CD8-positive, alpha-beta memory T cell (primary cell): ENCODE data around the gene RARG. TPM values are rescaled to one million over a fixed set of nuclear protein-coding genes. Genes with fewer than 3 reads are reported as not detected.
A peak's percentile ranks its signal among the peaks of the same experiment; 100 is the strongest.

ENCODE experiments used
- CTCF ChIA-PET: fragments of 350-600 bp; sonication (Branson Sonifier 250); formaldehyde crosslinking; loops from one replicate; lab custom pipeline; 2021; ENCODE audit warnings: antibody characterized with exemption; lab: Charles Lee
- POLR2A ChIA-PET: fragments of 350-600 bp; sonication (Branson Sonifier 250); formaldehyde crosslinking; loops from one replicate; lab custom pipeline; 2021; ENCODE audit warnings: antibody characterized with exemption; lab: Charles Lee
- DNase-seq, 5 donors: peaks; one replicate each; pipeline versions ENCODE4 v3.0.0 to v3.0.0-alpha.2; 2020 to 2022; ENCODE audit warnings: mixed read lengths in 1 of 5
- H3K27ac ChIP-seq: one replicate; pipeline ENCODE4 v1.7.0; 2013; ENCODE audit warnings: low read depth, mild to moderate bottlenecking, low read length, moderate library complexity
- H3K27me3 ChIP-seq: 2 replicates; pipeline ENCODE4 v1.7.0; 2013; ENCODE audit warnings: low read length, mild to moderate bottlenecking; ENCODE audit not compliant: insufficient read depth, poor library complexity, severe bottlenecking
- H3K36me3 ChIP-seq: 2 replicates; pipeline ENCODE4 v1.7.0; 2013; ENCODE audit warnings: mild to moderate bottlenecking, low read length, moderate library complexity; ENCODE audit not compliant: insufficient read depth
- H3K4me1 ChIP-seq: 2 replicates; pipeline ENCODE4 v1.7.0; 2013; ENCODE audit warnings: mild to moderate bottlenecking, low read length, moderate library complexity; ENCODE audit not compliant: insufficient read depth
- H3K4me3 ChIP-seq: 2 replicates; pipeline ENCODE4 v1.7.0; 2013; ENCODE audit warnings: mild to moderate bottlenecking, low read length
- H3K9me3 ChIP-seq: 2 replicates; pipeline ENCODE4 v1.7.0; 2013; ENCODE audit warnings: mild to moderate bottlenecking, low read length
- H3K27ac Mint-ChIP-seq, 8 donors: one replicate each; pipeline ENCODE4 v1.8.0; 2020 to 2021; ENCODE audit warnings: mixed read lengths in 8 of 8, mild to moderate bottlenecking in 6 of 8, inconsistent platforms in 3 of 8, moderate library complexity in 3 of 8
- H3K27me3 Mint-ChIP-seq, 2 donors: one replicate each; pipeline ENCODE4 v1.8.0; 2020 to 2021; ENCODE audit warnings: mixed read lengths in 2 of 2, mild to moderate bottlenecking in 1 of 2, moderate library complexity in 1 of 2
- H3K36me3 Mint-ChIP-seq, 3 donors: one replicate each; pipeline ENCODE4 v1.8.0; 2020 to 2021; ENCODE audit warnings: mixed read lengths in 3 of 3, inconsistent platforms in 1 of 3, mild to moderate bottlenecking in 1 of 3
- H3K4me1 Mint-ChIP-seq, 3 donors: one replicate each; pipeline ENCODE4 v1.8.0; 2020 to 2021; ENCODE audit warnings: mixed read lengths in 3 of 3, inconsistent platforms in 1 of 3, mild to moderate bottlenecking in 1 of 3
- H3K4me3 Mint-ChIP-seq, 7 donors: one replicate each; pipeline ENCODE4 v1.8.0; 2020 to 2021; ENCODE audit warnings: mixed read lengths in 7 of 7, mild to moderate bottlenecking in 6 of 7, moderate library complexity in 4 of 7, inconsistent platforms in 2 of 7
- H3K9me3 Mint-ChIP-seq, 5 donors: one replicate each; pipeline ENCODE4 v1.8.0; 2020 to 2022; ENCODE audit warnings: mixed read lengths in 5 of 5, mild to moderate bottlenecking in 3 of 5, moderate library complexity in 2 of 5, inconsistent platforms in 1 of 5
- polyA plus RNA-seq: library from polyadenylated mRNA; unstranded; fragments of 300-500 nt; fragmentation: Illumina TruSeq; gene quantifications from one replicate; pipeline ENCODE4 v1.2.3, GENCODE V29; 2021
- total RNA-seq, 2 experiments: library from RNA; stranded (reverse); gene quantifications; one replicate each; pipeline ENCODE4 v1.2.3, GENCODE V29; 2021

Gene RARG
- total and polyA plus RNA-seq, 3 experiments from 2014 or later = 15.4 to 68.4 (median 67.0) TPM

DNA sequence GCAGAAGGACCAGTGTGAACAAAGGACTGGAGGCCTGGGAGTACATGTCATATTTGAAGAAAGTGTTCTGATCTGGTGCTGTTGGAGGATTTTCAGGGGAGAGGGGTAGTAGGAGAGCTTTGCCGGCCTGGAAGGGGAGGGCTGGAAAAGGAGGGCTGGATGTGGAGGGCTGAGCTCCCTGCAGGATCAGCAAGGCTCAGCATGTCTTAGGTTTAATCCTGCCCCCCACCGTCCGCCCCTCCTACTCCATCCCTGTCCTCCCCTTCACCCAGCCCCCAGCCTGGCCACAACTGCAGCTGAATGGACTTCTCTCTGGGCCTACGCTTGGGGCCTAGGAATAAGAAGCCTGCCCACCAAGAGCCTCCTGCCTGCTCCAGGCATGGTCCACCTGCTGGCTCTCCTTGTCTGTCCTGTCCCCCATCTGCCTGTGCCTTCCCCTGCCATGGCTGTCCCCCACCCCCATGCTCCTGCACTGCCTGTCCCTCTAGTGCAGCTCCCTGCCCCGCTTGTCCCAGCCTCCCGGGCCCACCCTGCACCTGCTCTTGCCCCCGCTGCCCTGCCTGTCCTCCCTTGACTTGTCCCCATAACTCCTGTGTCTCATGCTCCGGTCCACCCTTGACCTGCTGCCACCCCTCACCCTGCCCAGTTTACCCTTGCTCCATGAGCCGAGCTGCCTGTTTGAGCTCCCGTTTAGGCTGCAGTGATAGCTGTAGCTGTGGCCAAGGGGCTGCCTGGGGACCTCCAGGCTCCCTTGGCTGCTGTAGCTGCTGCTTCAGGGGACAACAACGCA is 9.8 kb upstream of the RARG start:
- H3K4me3 ChIP-seq = no peak overlapping the region
- no peak overlapping the region for H3K27ac ChIP-seq
- no peak for DNase-seq
- H3K27ac Mint-ChIP-seq = peak overlapping the region in 3 of 8 donors; percentile 4 to 83 (median 65)
- H3K36me3 ChIP-seq = no peaks in the 10 kb centered on the region
- peaks cover 9% of the 10 kb centered on the region for H3K4me1 ChIP-seq
- H3K4me1 Mint-ChIP-seq = peaks cover 8 to 18% (median 10%) of the 10 kb centered on the region in 3 donors
- peak overlapping the region in 1 of 7 donors; percentile 41 for H3K4me3 Mint-ChIP-seq
- CTCF ChIA-PET = interaction anchor here (0.9 to 13.8 kb wide), 6 partner anchors 9 to 83 kb away, joined by 3 to 98 read pairs (median 4); partner anchors contain the start of gene RARG
- H3K9me3 ChIP-seq = no peaks in the 10 kb centered on the region
- no peaks in the 10 kb centered on the region for H3K9me3 Mint-ChIP-seq
- peaks cover 0 to 3% (median 0%) of the 10 kb centered on the region in 3 donors for H3K36me3 Mint-ChIP-seq
- POLR2A ChIA-PET = no interaction called here
- H3K27me3 Mint-ChIP-seq = peaks cover 7 to 15% of the 10 kb centered on the region in 2 donors
- H3K27me3 ChIP-seq = no peaks in the 10 kb centered on the region

GRCh38 chr12:53239643-53240258 is 7.7 kb upstream of the RARG start:
- H3K4me1 Mint-ChIP-seq = peaks cover 26 to 38% (median 30%) of the 10 kb centered on the region in 3 donors
- H3K9me3 Mint-ChIP-seq = no peaks in the 10 kb centered on the region
- Histone ChIP-seq H3K36me3 (no peaks in the 10 kb centered on the region), H3K4me3 (no peak overlapping the region), H3K27me3 (no peaks in the 10 kb centered on the region), H3K27ac (no peak overlapping the region), H3K4me1 (peaks cover 29% of the 10 kb centered on the region), H3K9me3 (no peaks in the 10 kb centered on the region)
- CTCF ChIA-PET = interaction anchor here (1.0 to 13.8 kb wide), 2 partner anchors 18 to 26 kb away, joined by 3 to 98 read pairs; no protein-coding TSS in a partner anchor
- POLR2A ChIA-PET = no interaction called here
- H3K27me3 Mint-ChIP-seq = peaks cover 7 to 9% of the 10 kb centered on the region in 2 donors
- DNase-seq = no peak
- H3K27ac Mint-ChIP-seq = peak overlapping the region in 5 of 8 donors; percentile 22 to 61 (median 58)
- peaks cover 0 to 3% (median 0%) of the 10 kb centered on the region in 3 donors for H3K36me3 Mint-ChIP-seq
- no peak overlapping the region for H3K4me3 Mint-ChIP-seq

GRCh38 chr12:53236443-53237111 is 4.6 kb upstream of the RARG start:
- Histone ChIP-seq H3K4me1 (peaks cover 55% of the 10 kb centered on the region), H3K27ac (peak overlapping the region; percentile 20), H3K4me3 (no peak overlapping the region), H3K27me3 (no peaks in the 10 kb centered on the region), H3K36me3 (no peaks in the 10 kb centered on the region), H3K9me3 (no peaks in the 10 kb centered on the region)
- peaks cover 46 to 57% (median 55%) of the 10 kb centered on the region in 3 donors for H3K4me1 Mint-ChIP-seq
- DNase-seq = peak; percentile 41 to 81 (median 72)
- H3K9me3 Mint-ChIP-seq = no peaks in the 10 kb centered on the region
- H3K4me3 Mint-ChIP-seq = peak overlapping the region; percentile 49 to 86 (median 58)
- CTCF ChIA-PET = interaction anchor here (0.5 to 13.8 kb wide), 6 partner anchors 10 to 23 kb away, joined by 3 to 98 read pairs (median 3); no protein-coding TSS in a partner anchor
- POLR2A ChIA-PET = interaction anchor here (0.5 to 2.2 kb wide), 6 partner anchors 15 to 265 kb away, joined by 3 to 10 read pairs (median 4); partner anchors contain the start of gene TARBP2
- peaks cover 0 to 3% of the 10 kb centered on the region in 2 donors for H3K27me3 Mint-ChIP-seq
- no peaks in the 10 kb centered on the region for H3K36me3 Mint-ChIP-seq
- H3K27ac Mint-ChIP-seq = peak overlapping the region; percentile 78 to 100 (median 97)

DNA sequence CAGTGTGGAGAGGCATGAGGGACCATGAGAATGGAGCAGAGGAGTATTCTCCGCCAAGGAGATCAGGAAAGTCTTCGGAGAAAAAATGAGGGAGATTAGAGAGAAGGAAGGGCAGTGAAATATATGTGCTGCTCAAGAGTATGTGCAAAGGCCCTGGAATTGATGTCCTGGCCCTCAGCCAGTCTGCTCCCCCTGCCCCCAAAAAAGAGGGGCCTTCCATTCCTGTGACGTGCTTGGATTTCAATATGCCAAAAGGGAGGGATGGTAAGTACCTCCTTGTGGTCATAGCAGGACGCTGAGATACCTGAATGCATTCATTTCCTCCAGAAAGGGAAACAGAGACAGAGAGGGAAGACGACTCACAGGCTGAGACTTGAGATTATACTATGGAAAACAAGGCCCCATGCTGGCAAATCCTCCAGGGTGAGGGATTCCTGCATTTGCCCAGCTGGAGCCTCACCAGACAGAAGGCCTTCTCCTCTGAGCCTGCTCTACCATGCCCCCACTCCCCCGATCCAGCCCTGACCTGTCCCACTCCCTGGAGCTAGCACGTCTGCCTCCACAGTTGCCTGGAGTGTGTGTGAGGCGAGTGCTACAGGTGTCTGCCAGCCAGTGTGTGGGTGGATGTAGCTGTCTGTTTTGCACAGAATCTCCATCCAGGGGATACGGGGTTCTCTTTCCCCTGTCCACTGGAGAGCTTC is 3.9 kb upstream of the RARG start:
- Histone ChIP-seq H3K36me3 (no peaks in the 10 kb centered on the region), H3K4me1 (peaks cover 62% of the 10 kb centered on the region), H3K27me3 (no peaks in the 10 kb centered on the region), H3K27ac (no peak overlapping the region), H3K4me3 (no peak overlapping the region), H3K9me3 (no peaks in the 10 kb centered on the region)
- ChIA-PET CTCF (interaction anchor here (0.7 to 13.8 kb wide), 5 partner anchors 15 to 109 kb away, joined by 3 to 98 read pairs (median 3); no protein-coding TSS in a partner anchor), POLR2A (interaction anchor here (0.5 to 2.2 kb wide), 5 partner anchors 16 to 266 kb away, joined by 3 to 10 read pairs (median 4); partner anchors contain the start of gene TARBP2)
- H3K27ac Mint-ChIP-seq = peak overlapping the region; percentile 78 to 100 (median 97)
- DNase-seq = no peak
- H3K36me3 Mint-ChIP-seq = no peaks in the 10 kb centered on the region
- H3K9me3 Mint-ChIP-seq = no peaks in the 10 kb centered on the region
- H3K27me3 Mint-ChIP-seq = peaks cover 0 to 3% of the 10 kb centered on the region in 2 donors
- peak overlapping the region; percentile 49 to 86 (median 70) for H3K4me3 Mint-ChIP-seq
- H3K4me1 Mint-ChIP-seq = peaks cover 47 to 64% (median 55%) of the 10 kb centered on the region in 3 donors

- Histone ChIP-seq H3K27ac (no peak overlapping the region), H3K9me3 (no peaks in the 10 kb centered on the region), H3K27me3 (no peaks in the 10 kb centered on the region), H3K36me3 (no peaks in the 10 kb centered on the region), H3K4me1 (peaks cover 63% of the 10 kb centered on the region), H3K4me3 (no peak overlapping the region)
- POLR2A ChIA-PET = interaction anchor here (2.2 kb wide), 1 partner anchor 16 kb away, joined by 10 read pairs; no protein-coding TSS in a partner anchor
- peak overlapping the region in 5 of 7 donors; percentile 25 to 86 (median 50) for H3K4me3 Mint-ChIP-seq
- H3K36me3 Mint-ChIP-seq = no peaks in the 10 kb centered on the region
- no peak for DNase-seq
- peaks cover 48 to 68% (median 55%) of the 10 kb centered on the region in 3 donors for H3K4me1 Mint-ChIP-seq
- CTCF ChIA-PET = interaction anchor here (1.0 to 13.8 kb wide), 3 partner anchors 21 to 110 kb away, joined by 3 to 98 read pairs (median 4); no protein-coding TSS in a partner anchor
- H3K27ac Mint-ChIP-seq = peak overlapping the region; percentile 78 to 100 (median 97)
- peaks cover 0 to 3% of the 10 kb centered on the region in 2 donors for H3K27me3 Mint-ChIP-seq
- H3K9me3 Mint-ChIP-seq = no peaks in the 10 kb centered on the region
Measured at GRCh38 chr12:53235164-53235563, 3.2 kb upstream of the RARG start.

- Mint-ChIP-seq H3K4me1 (peaks cover 55 to 76% (median 58%) of the 10 kb centered on the region in 3 donors), H3K27ac (peak overlapping the region; percentile 77 to 100 (median 96))
- no peak overlapping the region for H3K27ac ChIP-seq
Measured at GRCh38 chr12:53234271-53234914, 2.4 kb upstream of the RARG start.

More at GRCh38 chr12:53234271-53234914, 2.4 kb upstream of the RARG start:
- ChIA-PET CTCF (interaction anchor here (1.0 to 13.8 kb wide), 3 partner anchors 20 to 111 kb away, joined by 3 to 98 read pairs (median 4); no protein-coding TSS in a partner anchor), POLR2A (interaction anchor here (1.9 kb wide), 1 partner anchor 14 kb away, joined by 5 read pairs; no protein-coding TSS in a partner anchor)
- Histone ChIP-seq H3K36me3 (no peaks in the 10 kb centered on the region), H3K27me3 (no peaks in the 10 kb centered on the region), H3K9me3 (no peaks in the 10 kb centered on the region), H3K4me3 (no peak overlapping the region), H3K4me1 (peaks cover 63% of the 10 kb centered on the region)
- H3K9me3 Mint-ChIP-seq = no peaks in the 10 kb centered on the region
- peaks cover 0 to 1% of the 10 kb centered on the region in 2 donors for H3K27me3 Mint-ChIP-seq
- H3K36me3 Mint-ChIP-seq = no peaks in the 10 kb centered on the region
- peak overlapping the region; percentile 57 to 95 (median 85) for H3K4me3 Mint-ChIP-seq
- peak in 1 of 5 donors; percentile 27 for DNase-seq
